ENCODE results near the gene SYT7.

The SYT7 gene

DNA sequence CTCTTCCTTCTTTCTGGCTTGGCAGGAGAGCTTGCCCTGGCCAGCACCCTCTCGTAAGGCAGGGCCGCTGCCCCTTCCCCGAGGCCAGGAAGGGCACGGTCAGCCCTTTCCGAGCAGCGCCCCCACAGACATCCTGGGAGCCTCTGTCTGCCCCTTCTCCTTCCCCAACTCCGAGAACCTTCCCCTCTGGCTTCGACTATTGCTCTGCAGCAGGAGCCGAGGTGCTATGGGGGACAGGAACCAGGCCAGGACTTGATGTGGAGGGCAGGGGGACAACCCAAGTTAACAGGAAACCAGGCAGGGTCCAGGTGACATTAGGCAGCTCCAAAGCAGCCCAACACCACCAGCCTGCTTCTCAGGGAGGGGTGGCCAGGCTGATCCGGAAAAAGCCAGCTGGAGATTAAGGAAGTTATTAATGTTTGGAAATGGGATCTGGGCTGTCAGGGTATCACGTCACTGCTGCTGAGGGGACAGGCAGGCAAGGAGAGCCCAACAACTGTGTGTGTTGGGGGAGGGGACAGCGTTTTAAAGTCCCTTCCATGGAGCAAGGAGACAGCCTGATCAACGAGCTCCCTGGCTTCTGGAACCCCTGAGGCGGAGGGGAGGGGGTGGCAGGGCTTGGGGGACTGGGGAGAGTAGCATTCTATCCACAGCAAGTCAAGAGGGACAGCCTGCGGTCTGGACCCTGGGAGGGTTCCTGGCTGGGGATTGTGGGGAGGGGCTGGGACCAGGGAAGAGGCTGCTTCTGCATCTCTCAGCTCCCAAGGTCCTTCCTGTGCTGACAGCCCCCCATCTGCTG, 27.3 kb downstream of the SYT7 start:
- DNase-seq (ENCODE audit: low read depth): no peak

DNA sequence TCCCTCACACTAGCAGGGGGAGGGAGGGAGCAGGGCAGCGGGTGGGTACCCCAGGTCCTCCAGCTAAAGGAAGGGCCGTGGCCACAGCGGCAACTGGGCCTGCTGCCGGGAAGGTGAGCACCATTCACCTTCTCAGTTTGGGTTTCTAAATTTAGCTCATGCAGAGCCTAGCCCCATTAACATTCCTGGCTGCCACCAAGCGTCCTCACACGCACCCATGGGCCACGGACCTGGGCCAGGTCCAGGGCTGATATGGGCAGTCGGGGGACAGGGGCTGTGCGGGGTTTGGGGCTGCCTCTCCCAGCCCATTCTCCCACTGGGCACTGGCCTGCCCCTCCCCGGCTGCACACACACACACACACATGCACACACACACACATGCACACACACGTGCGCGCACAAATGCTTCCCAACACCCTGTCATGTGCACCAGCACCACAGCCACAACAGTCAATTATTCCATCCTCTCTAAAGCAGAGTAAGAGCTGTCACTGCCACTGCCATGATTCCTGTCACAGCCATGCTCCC, 28.7 kb downstream of the SYT7 start:
- no peak for DNase-seq (ENCODE audit: low read depth)

- no peak for DNase-seq (ENCODE audit: low read depth)
Measured at GRCh38 chr11:61551634-61552033, 29.2 kb downstream of the SYT7 start.

DNA sequence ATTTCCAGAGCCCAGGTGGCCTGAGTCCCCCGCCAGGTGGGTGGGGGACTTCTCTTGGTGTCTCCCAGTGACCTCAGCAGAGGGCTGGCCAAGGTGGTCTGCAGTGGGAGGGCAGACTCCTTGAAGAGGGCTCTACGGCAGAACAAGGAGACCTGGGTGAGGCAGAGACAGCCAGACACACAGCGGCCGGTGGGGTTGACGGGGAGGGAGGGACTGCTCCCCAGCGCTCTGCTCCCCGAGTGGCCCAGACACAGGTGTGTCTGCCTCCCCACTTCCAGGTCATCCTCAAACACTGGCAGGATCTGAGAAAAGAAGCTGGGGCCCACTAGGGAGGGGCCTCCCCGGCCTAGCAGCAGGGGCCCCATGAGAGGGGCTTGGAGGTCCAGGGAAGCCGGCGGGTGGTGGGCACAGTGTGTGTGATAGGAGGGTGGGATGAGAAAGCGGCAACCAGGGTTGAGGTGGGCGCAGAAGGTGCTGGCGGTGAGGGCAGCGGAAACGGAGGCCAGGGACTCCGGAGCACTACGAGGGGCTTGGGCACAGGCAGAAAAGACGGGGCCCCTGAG, 30.1 kb downstream of the SYT7 start:
- DNase-seq (ENCODE audit: low read depth): no peak

- DNase-seq (ENCODE audit: low read depth): no peak
Measured at GRCh38 chr11:61549662-61550568, 31.0 kb downstream of the SYT7 start.

- DNase-seq (ENCODE audit: low read depth): no peak
Measured at GRCh38 chr11:61549177-61549576, 31.7 kb downstream of the SYT7 start.

DNA sequence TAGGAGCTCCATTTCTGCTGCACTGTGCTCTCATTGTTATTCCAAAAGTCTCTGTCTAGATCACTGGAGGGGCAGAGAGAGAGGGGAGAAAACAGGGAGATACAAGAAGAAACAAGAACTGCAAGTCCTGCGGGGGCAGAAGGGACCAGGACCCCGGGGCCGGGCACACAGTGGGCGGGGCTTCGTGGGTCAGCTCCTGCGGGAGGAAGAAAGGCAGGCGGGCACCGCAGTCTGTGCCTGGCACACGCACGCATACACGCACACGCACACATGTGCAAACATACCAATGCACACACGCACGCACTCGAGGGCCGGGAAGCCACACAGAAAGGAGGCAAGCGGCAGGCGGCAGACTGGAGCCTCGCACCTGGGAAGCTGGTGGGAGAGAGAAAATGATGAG, 33.6 kb downstream of the SYT7 start:
- no peak for DNase-seq (ENCODE audit: low read depth)

DNA sequence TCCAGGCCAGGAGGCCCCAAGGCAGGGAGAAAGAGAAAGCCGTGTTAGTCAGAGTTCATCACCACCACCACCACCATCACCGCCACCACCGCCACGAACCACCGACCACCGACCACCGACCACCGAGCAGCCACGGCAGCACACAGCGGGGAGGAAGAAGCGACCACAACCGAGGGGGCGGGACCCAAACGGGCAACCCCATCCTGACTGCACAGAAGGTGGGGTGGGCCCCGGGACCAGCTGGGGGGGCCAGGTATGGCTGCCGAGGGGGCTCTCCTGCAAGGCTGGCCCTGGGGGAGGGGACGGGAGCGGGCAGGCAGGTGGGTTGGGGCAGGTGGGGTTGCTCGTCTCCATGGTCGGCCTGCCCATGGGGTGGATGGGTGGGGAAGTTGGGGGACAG, 34.2 kb downstream of the SYT7 start:
- DNase-seq (ENCODE audit: low read depth): no peak

- DNase-seq (ENCODE audit: low read depth): no peak
Measured at GRCh38 chr11:61545921-61546320, 35.0 kb downstream of the SYT7 start.

GRCh38 chr11:61545341-61545740, 35.5 kb downstream of the SYT7 start:
- DNase-seq (ENCODE audit: low read depth): no peak

- DNase-seq (ENCODE audit: low read depth): no peak
Measured at GRCh38 chr11:61544466-61544865, 36.4 kb downstream of the SYT7 start.

DNA sequence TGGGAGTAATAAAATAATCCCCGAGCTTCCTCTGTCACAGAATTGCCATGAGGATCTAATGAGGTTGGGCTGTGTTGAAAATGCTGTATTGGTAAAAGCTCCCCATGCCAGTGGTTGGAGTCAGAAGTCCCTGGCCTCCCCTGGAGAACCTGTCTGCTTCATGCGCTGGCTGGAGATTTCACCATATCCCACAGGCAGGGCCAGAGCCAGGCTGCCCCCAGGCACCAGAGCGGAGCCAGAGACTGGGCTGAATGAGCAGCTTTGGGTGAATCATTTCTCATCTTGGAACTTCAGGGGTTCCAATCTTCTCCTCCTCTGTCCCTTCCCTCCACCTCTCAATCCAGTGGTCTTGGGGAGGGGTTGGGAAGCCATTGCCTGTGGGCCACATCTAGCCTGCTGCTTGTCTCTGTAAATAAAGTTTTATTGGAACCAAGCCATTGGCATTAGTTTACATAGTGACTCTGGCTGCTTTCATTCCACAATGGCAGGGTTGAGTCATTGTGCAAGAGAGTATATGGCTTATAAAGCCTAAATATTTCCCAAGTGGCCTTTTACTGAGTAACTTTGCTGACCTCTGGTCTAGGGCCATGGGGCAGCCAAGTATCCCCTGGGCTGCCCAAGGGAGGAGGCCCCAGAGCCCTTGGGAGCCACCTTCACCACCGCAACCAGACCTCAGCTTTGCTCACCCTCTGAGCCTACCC, 37.1 kb downstream of the SYT7 start:
- no peak for DNase-seq (ENCODE audit: low read depth)

- no peak for DNase-seq (ENCODE audit: low read depth)
Measured at GRCh38 chr11:61542705-61543104, 38.2 kb downstream of the SYT7 start.

DNA sequence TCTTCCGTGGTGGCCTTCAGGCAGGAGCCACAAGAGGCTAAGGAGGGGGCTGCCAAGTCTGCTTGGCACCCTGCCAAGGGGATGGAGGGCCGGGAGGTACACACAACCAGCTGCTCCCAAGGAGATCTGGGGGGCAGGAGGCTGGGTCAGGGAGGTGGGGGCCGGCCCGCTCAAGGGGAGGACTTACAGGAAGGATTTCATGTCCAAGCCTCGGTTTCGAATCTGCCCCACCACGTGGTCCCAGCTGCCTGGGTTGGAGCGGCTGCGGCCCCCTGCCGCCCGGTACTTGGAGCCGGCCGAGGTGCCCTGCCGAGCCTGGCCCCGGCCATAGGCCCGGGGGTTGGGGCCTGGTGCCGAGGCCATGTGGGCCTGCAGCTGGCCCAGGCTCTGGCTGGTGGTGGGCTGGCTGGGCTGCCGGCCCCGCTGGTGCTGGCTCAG, 38.8 kb downstream of the SYT7 start:
- no peak for DNase-seq (ENCODE audit: low read depth)

DNA sequence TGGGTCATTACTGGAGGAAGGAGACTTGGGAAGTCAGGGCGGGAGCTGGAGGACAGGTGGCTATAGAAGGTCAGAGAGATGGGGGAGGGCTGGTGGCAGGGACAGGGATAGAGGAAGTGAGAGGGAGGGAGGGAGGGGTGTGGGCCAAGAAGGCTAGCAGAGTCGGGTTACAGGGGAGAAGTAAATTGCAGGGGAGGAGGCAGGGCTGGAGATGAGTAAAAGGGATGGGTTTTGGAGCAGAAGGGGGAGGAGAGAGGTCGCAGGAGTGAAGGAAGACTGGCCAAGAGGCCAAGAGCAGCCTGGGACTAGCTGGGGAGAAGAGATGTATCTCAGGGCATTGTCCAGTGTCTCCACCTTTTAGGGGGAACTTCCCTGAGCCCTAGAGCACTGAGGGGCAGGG, 39.3 kb downstream of the SYT7 start:
- DNase-seq (ENCODE audit: low read depth): no peak

DNA sequence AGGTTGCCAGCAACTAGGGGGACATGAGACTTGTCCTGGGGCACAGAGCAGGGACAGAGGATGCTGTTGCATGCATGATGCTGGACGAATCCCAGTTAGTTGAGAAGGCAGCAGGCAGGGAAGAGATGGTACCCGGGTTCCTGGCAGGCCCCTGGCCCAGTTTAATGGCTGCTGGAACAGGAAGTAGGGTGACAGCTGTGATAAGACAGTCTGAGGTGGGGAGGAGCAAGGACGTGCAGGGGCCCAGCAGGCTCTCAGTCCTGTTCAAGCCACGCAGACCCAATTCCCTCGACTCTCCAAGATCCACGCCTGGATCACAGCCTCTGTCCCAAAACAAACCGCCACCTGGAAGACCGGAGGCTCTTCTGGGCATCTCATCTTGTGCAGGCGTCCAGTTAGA, 40.3 kb downstream of the SYT7 start:
- no peak for DNase-seq (ENCODE audit: low read depth)

DNA sequence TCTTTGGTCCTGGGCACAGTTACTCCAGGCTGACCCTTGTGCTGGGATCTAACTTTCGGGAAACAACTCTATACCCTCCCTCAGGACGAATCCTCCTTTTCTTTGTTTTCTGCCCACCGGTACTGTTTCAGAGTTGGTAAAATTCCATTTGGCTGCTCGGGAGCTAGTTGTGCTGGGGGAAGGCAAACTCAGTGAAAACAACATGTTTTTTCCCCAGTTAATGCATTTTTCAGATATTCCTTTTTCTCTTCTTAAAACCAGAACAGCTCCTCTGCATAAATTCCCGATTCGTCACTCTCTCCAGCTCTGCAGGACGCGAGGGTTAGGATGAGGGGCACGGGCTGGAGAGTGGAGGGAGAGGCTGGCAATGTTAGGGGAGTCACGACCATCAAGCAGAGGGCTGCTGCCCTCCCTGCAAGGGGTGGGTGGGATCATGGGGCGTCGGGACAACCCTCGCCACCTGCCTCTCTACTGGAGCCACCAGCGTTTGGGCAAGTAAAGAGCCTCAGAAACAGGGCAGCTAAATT, 41.0 kb downstream of the SYT7 start:
- DNase-seq (ENCODE audit: low read depth): no peak

DNA sequence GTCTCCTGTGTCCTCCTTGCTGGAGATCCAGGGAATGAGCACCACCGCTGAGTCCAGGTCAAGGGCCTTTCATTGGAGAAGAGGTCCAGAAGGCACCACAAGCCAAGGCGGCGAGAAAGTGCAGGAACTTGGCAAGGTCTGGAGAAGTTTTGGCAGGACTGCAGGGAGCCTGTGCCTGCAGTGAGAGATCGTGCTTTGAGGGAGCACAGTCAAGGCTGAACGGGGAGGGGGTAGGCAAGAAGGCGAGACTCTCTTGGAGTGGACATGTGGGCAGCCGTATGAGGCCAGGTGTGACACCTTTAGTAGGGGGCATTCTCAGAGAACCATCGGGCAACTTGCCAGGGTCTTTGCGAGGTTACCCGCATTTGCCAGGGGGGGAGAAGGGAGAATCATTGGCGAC, 41.9 kb downstream of the SYT7 start:
- DNase-seq (ENCODE audit: low read depth): no peak

DNA sequence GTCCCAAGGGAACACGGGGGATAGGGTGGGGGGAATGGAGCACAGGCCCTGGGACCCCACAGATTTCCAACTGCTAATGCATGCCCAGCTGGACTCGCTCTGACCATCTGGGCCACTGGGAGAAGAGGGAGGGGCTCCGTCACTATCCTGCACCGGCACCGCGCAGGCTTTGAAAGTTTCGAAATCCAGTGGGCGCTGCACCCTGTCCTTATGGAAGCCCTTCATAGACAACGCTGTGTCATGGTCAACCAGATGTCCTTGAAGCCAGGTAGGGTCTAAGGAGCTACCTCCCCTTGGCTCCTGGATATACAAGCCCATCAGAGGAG, 42.3 kb downstream of the SYT7 start:
- no peak for DNase-seq (ENCODE audit: low read depth)

GRCh38 chr11:61537326-61537725, 43.5 kb downstream of the SYT7 start:
- DNase-seq (ENCODE audit: low read depth): no peak

DNA sequence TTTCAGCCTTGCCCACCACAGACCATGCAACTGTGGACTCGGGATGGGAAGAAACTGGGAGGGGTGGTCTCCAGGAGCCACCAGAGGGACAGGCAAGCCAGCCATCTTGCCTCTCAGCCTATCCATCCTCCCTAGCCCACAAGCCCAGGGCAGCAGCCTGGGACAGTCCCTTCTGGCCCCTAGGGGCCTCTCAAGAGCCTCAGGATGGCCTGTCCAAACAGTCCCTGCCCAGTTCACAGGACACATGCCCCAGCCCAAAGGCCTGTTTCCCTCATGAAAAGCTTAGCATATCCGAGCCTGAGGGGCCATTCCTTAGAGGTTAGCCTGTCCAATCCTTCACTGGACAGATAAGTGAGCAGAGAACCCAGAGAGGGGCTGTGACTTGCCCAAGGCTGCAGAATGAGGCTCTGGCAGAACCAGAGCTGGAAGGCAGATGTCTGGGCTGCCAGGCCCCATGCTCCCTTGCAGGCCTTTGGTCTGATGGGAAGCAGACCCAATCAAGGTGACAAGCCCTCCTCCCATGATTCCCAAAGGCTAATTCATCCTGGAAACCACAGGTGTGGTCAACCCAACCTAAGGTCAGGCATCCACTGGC, 44.1 kb downstream of the SYT7 start:
- DNase-seq (ENCODE audit: low read depth): no peak
